WERI-Rb-1 (cell line): ENCODE results near the gene SUFU.
A peak's percentile ranks its signal among the peaks of the same experiment; 100 is the strongest.

Experiments
- DNase-seq: peaks from one replicate; pipeline ENCODE4 v3.0.0-alpha.2; 2020
- H3K27ac ChIP-seq: fragments of 250-450 bp; sonication (Bioruptor Pico); 2 replicates; pipeline ENCODE4 v1.5.1; 2020; ENCODE audit warnings: mild to moderate bottlenecking, moderate library complexity
- H3K27me3 ChIP-seq: fragments of 250-450 bp; sonication (Bioruptor Pico); 2 replicates; pipeline ENCODE4 v1.5.1; 2021; ENCODE audit warnings: mild to moderate bottlenecking, low read depth, moderate library complexity; ENCODE audit not compliant: insufficient read depth, severe bottlenecking
- H3K36me3 ChIP-seq: fragments of 250-450 bp; sonication (Bioruptor Pico); 2 replicates; pipeline ENCODE4 v1.5.1; 2020; ENCODE audit warnings: mild to moderate bottlenecking, moderate library complexity
- H3K4me3 ChIP-seq: 2 replicates; pipeline ENCODE4 v1.5.1; 2011; ENCODE audit warnings: low read depth, mild to moderate bottlenecking, control low read depth, low read length
- H3K9me3 ChIP-seq: fragments of 250-450 bp; sonication (Bioruptor Pico); 2 replicates; pipeline ENCODE4 v1.5.1; 2021; ENCODE audit warnings: mild to moderate bottlenecking, moderate library complexity; ENCODE audit not compliant: severe bottlenecking
- TF ChIP-seq, protein P1 (sequence below): IDR thresholded peaks from 2 replicates; pipeline ENCODE4 v1.5.1; 2011; ENCODE audit warnings: low read depth, mild to moderate bottlenecking, control low read depth, inconsistent platforms, low read length

The SUFU gene

DNA sequence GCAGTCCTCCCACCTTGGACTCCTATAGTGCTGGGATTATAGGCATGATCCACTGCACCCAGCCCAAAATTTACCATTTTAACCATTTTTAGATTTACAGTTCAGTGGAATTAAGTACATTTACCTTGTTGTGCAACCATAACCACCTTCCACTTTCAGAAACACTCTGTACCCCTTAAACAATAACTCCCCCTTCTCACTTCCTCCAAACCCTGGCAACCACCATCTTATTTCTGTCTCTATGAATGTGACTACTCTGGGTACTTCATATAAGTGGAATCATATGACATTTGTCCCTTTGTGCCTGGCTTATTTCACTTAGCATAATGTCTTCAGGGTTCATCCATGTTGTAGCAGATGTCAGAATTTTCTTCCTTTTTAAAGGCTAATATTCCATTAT is 33.6 kb downstream of the SUFU start:
- no peak overlapping the region for H3K27ac ChIP-seq
- DNase-seq = no peak
- H3K4me3 ChIP-seq = no peak overlapping the region
- H3K9me3 ChIP-seq = no peaks in the 10 kb centered on the region
- TF ChIP-seq, protein P1, sequence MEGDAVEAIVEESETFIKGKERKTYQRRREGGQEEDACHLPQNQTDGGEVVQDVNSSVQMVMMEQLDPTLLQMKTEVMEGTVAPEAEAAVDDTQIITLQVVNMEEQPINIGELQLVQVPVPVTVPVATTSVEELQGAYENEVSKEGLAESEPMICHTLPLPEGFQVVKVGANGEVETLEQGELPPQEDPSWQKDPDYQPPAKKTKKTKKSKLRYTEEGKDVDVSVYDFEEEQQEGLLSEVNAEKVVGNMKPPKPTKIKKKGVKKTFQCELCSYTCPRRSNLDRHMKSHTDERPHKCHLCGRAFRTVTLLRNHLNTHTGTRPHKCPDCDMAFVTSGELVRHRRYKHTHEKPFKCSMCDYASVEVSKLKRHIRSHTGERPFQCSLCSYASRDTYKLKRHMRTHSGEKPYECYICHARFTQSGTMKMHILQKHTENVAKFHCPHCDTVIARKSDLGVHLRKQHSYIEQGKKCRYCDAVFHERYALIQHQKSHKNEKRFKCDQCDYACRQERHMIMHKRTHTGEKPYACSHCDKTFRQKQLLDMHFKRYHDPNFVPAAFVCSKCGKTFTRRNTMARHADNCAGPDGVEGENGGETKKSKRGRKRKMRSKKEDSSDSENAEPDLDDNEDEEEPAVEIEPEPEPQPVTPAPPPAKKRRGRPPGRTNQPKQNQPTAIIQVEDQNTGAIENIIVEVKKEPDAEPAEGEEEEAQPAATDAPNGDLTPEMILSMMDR = no peak
- no peaks in the 10 kb centered on the region for H3K27me3 ChIP-seq
- no peaks in the 10 kb centered on the region for H3K36me3 ChIP-seq

DNA sequence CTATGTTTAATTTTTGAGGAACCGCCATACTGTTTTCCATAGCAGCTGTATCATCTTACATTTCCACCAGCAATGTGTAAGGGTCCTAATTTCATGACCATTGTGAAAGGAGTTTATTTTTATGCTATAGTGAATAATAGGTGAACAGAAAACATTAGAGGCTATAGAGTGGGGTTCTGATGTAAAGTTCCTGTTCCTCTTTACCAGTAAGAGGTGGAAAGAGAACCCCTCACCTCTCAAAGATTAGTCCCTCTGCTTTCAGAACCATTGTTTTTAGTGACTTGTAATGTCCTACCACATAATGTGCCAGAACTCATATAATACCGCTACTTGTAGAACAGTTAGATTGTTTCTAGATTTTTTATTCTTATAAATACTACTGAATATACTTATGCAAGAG is 34.2 kb downstream of the SUFU start:
- Histone ChIP-seq H3K27ac (no peak overlapping the region), H3K4me3 (no peak overlapping the region), H3K27me3 (no peaks in the 10 kb centered on the region), H3K9me3 (no peaks in the 10 kb centered on the region), H3K36me3 (no peaks in the 10 kb centered on the region)
- DNase-seq = no peak
- TF ChIP-seq, protein P1 = no peak

DNA sequence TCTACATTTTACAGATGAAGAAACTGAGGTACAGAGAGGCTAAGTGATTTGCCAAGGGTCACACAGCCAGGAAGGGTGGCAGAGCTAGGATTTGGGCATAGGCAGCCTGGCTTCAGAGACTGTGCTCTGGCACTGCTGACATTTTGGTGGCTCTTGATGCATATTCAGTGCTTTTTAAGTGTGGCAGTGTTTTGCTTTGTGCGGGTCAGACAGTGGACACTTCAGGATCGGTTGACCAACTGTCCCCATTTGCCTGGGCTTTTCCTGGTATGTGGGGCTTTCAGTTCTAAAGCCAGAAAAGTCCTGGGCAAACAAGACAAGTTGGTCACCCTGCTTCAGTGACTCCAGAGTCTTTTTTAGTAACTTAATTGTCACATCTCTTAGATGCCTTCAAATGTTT is 35.0 kb downstream of the SUFU start:
- no peak for DNase-seq
- no peaks in the 10 kb centered on the region for H3K9me3 ChIP-seq
- H3K36me3 ChIP-seq = no peaks in the 10 kb centered on the region
- no peaks in the 10 kb centered on the region for H3K27me3 ChIP-seq
- no peak overlapping the region for H3K4me3 ChIP-seq
- H3K27ac ChIP-seq = no peak overlapping the region
- TF ChIP-seq, protein P1 = no peak

DNA sequence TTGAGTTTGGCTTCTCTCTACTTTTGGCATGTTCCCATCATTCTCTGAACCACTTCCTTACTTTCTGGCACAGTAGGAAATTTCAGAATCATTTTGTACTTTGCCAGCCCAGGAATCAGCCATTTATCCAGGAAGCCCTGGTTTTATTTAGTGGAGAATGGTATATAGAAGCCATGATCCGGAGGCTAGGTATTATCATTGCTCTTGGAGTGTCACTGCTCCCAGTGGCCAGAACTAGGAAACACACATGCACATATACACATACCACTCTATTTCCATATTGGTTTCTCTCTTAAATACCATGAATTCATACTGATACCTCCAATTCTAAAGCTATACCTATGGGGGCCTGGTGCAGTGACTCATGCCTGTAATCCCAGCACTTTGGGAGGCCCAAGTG is 36.3 kb downstream of the SUFU start:
- TF ChIP-seq, protein P1 = peak; percentile 50
- no peaks in the 10 kb centered on the region for H3K27me3 ChIP-seq
- DNase-seq = no peak

DNA sequence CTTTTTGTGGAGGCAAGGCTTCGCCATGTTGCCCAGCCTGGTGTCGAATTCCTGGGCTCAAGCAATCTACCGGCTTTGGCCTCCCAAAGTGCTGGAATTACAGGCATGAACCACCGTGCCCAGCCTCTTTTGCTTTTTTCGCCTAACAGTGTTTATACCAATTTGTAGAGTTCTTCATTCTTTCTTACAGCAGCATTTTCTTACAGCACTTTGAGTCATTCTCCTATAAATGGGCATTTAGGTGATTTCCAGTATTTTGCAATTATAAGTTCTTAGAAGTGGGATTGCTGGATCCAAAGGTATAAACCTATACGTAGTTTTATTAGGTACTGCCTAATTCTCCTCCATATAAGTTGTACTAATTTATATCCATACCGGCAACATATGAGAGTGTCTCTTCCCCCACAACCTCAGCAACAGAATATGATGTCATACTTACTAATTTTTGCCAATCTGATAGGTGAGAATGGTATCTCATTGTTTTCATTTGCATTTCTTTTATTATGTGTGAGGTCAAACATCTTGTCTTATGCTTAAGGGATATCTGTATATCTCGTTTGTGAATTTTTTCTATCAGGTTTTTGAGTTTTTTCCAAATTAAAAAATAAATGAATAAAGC is 39.1 kb downstream of the SUFU start:
- no peak for DNase-seq
- no peak overlapping the region for H3K27ac ChIP-seq
- TF ChIP-seq, protein P1 = no peak
- H3K36me3 ChIP-seq = no peaks in the 10 kb centered on the region
- no peak overlapping the region for H3K4me3 ChIP-seq
- H3K9me3 ChIP-seq = no peaks in the 10 kb centered on the region
- H3K27me3 ChIP-seq = no peaks in the 10 kb centered on the region

More for the DNA sequence above, 36.3 kb downstream of the SUFU start:
- Histone ChIP-seq H3K36me3 (no peaks in the 10 kb centered on the region), H3K4me3 (no peak overlapping the region), H3K27ac (no peak overlapping the region), H3K9me3 (no peaks in the 10 kb centered on the region)

DNA sequence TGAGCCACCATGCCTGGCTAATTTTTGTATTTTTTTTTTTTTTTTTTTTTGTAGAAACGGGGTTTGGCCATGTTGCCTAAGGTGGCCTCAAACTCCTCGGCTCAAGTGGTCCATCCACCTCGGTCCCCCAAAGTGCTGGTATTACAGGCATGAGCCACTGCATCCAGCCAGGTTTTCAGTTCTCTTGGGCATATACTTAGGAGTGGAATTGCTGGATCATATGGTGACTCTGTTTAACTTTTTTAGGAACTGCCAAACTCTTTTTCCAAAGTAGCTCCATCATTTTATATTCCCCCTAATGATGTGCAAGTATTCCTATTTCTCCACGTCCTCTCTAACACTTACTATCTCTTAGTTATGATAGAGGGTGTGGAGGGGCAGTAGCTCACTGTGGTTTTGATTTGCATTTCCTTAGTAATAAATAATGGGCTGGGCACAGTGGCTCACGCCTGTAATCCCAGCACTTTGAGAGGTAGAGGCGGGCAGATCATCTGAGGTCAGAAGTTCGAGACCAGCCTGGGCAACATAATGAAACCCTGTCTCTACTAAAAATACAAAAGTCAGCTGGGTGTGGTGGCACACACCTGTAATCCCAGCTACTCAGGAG is 41.6 kb downstream of the SUFU start:
- H3K36me3 ChIP-seq = peaks cover 5% of the 10 kb centered on the region
- TF ChIP-seq, protein P1 = no peak
- H3K27me3 ChIP-seq = no peaks in the 10 kb centered on the region
- H3K4me3 ChIP-seq = no peak overlapping the region
- no peak for DNase-seq
- no peaks in the 10 kb centered on the region for H3K9me3 ChIP-seq
- H3K27ac ChIP-seq = no peak overlapping the region
